HG02840 (cell line): ENCODE measurements around the gene UNC119B.

ENCODE experiments used
- ATAC-seq: cut with Tn5 transposase; IDR thresholded peaks from one replicate; pipeline ENCODE4 v1.9.1; 2021; ENCODE audit warnings: mild to moderate bottlenecking, moderate library complexity, moderate number of reproducible peaks; ENCODE audit not compliant: unreplicated experiment, low FRiP score

Gene UNC119B

DNA sequence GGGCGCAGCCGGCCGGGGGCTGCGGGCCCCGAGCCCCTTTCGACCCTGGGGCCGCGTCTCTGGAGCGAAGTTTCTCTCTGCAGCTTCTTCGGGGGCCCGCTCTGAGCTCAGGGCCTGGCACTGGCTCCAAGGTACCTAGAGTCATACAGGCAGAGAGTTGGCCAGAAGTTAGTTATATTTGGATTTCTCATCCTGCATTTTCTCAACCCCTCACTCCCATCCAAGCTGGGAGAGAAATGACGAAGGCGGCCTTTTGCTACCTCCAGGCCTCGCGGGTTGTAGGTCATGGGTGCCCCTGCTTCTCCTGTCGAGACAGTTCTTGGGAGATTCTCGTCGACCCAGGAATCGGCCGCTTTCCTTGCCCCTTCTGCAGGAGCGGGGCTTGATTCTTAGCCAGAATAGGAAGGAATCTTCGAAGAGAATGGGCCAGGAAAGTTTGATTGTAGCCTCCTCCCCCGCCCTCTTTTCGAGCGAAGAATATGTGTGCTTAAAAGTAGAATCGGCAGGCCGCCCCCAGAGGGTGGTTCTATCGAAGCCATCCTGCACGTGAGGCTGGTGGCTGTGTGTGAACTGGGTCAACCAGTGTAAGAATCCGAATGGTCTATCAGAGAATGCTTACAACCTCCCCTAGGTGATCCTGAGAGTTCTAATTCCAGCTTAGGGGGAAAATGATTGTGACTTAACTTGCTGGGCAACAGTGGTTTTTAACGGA lies 22.5 kb upstream of the UNC119B start:
- ATAC-seq: peak; percentile 1

DNA sequence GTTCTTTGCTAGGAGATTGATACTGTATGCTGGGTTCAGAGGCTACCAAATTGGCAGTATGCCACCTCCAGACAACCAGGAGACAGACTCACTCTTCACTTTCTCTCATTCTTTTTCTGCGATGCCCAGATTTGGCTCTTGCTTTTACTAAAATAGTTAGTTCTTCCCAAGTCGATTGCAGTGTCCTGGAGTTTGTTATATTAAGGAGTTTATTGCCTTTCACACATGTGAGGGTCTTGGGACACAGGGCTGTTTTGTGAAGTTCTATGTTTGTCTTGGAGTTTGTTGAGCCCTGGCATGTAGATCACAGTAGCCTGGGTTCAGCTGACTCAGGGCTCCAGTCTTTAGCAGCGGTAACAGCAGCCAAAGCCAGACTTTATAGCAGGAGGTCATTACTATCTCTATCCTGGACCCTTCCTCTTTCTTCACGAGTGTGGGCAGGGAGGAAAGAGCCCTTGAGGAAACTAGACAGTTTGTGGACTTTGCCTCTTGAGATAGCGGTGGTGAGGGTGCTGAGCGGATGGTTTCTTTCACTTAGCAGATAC lies 21.7 kb upstream of the UNC119B start:
- no peak for ATAC-seq

DNA sequence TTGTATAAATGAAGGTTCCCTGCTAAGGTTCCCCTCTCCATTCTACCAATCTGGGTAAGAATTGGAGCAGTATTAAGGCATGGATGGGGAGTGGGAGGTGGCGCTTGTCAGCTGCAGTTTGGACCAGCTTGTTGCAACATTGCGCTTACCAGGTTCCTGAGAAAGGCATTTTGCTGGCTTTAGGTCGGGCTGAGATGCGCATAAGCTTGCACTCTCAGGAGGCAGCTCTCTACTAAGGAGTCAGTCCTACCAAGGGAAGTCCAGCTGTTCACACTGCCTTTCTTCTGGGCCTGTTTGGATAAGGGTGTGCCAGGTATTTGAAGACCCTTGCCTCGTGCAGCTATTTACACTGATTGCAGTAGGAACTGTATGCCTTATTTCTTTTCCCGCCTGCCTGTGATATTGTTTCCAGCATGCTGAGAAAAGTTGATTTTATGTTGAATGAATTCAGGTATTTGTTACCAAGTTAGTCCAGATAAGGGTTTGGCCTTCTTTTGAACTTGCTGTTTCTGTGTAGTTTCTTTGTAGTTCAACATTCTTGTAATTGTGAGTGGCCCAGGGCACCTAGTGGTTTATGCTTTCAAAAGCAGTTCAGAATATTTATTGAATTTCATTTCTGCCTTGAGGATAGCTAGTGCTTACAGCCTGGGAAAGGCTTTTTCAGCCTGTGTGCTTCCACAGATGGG lies 20.7 kb upstream of the UNC119B start:
- ATAC-seq: no peak

DNA sequence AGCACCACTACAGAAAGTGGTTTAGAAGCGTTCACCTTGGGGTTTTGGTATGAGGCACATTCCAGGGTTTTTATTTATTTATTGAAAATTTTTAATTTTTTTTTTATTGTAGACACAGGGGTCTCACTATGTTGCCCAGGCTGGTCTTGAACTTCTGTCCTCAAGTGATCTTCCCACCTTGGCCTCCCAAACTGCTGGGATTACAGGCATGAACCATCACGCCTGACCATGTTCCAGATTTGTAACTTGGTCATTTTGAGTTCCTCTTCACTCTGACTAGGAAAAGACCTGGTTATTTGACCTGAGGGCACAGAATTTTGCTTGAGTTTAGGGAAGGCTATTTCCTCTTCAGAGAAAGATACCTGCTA lies 20.2 kb upstream of the UNC119B start:
- no peak for ATAC-seq

DNA sequence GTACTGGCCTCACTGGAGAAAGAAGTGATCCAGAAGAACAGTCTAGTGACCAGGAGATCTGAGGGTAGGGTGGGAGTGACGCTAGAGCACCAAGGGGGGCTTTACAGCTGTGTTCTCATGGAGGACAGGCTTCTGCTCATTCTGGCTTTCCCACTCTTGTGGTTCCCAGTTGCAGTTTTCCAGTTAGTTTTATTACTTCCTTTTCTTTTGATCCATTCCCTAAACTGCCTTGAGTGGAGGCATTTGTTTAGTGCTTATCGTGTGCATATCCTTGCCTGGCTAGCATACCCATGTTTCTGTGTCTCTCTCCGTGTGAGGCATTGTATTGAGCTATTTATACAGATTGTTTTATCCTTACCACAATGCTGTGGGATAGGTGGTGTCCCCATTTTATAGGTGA lies 19.3 kb upstream of the UNC119B start:
- no peak for ATAC-seq

DNA sequence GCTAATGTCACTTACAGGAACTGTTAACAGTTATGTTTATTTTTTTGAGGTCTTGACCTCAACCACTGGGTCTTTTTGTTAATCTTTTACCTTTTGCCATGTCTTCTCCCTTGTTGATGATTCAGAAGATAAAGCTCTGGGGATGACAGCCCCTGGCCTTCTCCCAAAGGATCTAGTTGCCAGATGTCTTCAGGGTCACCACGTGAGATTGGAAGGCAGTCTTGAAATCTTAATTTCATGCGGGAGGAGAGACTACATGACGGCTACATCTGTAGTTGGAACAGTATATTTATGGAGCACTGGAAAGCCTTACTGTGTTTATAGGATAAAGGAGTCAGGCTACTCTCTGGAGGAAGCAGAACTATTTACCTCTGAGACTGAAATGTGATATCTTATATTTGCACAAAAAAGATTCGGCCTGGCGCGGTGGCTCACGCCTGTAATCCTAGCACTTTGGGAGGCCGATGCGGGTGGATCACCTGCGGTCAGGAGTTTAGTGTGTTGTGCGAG lies 17.7 kb upstream of the UNC119B start:
- no peak for ATAC-seq

DNA sequence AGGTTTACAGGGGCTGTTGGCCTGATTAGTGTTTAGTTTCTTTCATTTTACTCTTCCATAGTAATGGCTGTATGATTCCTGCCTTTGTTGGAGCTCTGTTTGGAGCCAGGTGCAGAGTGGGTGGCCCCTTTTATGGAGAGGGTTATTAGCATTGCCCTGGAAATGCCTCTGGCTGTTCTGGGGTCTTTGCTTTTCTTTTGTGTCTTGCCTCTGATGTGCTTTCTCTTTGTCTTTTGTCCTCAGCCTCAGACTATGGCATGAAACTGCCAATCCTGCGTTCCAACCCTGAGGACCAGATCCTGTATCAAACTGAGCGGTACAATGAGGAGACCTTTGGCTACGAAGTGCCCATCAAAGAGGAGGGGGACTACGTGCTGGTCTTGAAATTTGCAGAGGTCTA lies 16.4 kb upstream of the UNC119B start:
- ATAC-seq: no peak

DNA sequence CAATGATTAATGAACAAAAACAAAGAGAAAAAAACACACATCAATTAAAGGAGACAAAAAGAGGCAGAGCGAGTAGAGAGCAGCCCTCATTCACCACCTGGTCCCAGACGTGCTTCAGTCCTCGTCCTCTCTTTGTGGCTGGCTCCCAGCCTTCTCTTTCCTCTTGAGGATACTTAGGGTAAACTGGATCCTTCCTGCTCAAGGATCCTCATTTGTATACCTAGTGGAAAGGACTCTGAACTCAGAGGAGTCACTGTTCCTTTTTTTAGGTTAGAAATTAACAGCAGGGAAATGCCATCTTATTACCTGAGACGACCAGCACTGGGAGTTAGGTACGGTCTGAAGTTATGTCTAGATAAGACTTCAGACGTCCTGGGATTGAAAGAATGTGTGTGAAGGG lies 13.6 kb upstream of the UNC119B start:
- ATAC-seq: no peak

DNA sequence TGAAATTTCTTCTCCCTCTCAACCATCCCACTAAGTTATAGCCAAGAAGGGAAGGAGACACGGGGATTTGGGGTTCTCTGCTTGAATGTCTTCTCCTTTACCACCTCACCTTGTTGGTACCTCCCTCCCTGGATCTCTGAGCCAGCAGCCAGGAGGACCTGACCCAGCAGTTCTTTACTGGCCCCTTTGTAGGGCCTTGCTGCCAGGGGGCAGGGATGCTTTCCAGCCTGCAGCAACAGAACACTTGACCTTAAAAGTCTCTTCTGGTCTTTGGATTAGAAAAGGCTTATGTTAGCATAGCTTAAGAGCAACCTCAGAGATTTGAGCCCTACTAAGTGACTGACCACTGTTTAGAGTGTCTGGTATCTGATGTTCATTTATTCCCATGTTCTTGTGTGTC lies 12.9 kb upstream of the UNC119B start:
- no peak for ATAC-seq

DNA sequence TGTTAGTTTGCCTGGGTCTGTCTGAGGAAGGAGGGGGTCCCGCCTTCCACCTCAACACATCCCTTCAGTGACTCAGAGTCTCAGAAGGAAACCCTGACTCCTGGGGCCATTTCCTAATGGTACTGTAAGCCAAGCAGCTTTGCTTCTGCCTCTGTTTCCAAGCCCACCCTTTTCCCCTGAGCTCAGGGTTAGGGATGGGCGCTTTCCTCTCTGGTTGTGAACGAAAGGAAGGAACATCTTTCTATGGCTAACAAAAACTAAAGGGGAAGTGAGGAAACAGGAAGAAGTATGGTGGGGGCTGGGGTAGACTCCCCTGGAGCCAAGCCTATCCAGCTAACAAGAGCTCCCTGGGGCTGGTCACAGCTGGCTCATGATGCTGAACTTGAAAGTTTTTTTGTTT lies 11.6 kb upstream of the UNC119B start:
- ATAC-seq: no peak

DNA sequence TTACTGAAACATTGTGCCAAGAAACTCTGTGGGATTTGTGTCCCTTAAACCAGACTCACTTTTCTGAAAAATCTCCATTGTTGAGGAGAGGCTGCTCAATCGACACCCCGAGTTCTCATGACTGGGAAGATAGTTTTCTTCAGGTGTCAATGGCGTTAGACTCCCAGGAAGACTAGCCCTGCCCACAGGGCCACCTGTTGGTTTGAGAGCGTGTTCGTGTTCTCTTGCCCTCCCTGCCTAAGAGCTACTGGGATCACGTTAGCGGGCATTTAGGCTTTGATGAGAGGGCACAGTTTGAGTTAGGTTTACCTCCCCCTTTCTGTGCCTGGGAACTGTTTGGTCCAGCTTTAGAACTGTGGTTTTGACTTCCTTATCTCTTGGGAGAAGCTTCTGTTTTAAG lies 10.7 kb upstream of the UNC119B start:
- no peak for ATAC-seq

DNA sequence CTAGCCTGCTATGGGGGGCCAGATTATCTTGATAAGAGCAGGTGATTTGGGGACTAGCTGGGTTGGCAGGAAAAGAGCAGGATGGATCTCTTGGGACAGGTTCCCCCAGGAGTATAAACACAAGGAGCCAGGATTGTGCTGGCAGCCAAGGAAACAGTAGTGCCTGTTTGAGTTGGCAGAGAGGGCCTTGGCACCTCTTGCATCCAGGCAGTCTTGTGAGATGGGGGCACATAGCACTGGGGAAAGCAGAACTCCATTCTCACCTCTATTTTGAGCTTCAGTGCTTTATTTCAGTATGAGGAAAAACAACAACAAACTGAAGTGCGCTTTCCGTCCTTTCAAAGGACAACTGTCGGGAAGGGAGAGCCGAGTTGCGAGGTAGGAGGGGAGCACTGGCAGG lies 9.4 kb upstream of the UNC119B start:
- no peak for ATAC-seq

DNA sequence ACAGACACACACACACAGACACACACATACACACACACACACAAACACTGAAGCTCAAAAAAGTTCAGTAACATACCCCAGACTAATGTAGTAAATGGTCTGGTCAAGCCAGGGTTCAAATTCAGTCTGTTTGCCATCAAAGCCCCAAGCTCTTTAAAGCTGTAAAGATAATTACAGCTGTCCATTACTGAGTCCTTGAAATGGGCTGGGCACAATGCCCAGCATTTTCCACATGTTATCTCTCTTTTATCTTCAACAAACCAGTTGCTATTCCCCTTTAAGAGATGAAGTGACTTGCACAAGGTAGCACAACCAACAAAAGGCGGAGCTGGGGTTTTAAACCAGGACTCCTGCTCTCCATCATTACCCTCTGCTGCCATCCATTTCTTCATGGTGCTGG lies 7.6 kb upstream of the UNC119B start:
- ATAC-seq: no peak

DNA sequence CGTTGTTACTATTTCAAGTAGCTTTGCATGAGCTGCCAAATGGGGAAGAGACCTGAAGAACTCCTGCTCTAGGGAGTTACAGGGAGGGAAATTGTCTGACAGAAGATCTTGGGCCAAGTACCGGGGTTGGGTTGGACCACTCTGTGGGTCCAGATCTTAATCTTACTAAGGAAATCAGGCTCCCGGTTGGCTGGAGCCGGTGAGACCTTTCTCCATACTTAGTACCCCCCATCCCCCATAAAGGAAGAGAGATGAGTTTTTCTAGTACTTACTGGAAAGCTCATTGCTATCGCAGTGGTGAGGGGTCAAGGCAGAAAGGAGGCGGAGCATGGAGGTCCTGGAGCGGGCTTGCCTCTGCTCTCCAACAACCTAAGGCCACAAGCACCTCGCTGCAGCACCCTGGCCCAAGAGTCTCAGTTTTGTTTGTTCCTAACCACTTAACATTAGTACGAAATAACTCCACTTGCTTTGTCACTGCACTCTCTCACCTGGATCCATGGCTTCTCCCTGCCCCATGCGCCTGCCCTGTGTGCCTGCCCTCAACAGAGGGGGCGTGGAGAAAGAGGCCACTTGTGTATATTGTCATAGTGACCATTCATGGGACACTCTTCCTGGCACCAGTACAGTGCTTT lies 6.8 kb upstream of the UNC119B start:
- no peak for ATAC-seq

DNA sequence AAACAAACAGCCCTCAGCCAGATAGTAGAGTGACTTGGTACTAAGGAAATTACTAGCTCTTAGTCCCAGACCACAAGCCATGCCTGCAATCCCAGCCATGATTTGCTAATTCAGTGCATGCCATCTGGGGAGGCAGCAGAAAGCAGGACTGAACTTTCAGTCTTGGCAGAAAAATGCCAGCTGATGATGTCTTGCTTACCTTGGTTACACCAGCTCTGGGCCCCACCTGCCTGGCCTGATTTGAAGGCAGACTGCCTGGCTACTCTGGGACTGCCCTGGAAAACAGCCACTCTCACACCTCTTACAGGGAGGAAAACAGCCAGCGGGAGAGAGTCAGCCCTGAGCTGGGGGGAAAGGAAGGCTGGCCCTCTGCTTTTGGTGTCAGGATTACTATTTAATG lies 4.6 kb upstream of the UNC119B start:
- ATAC-seq: no peak

DNA sequence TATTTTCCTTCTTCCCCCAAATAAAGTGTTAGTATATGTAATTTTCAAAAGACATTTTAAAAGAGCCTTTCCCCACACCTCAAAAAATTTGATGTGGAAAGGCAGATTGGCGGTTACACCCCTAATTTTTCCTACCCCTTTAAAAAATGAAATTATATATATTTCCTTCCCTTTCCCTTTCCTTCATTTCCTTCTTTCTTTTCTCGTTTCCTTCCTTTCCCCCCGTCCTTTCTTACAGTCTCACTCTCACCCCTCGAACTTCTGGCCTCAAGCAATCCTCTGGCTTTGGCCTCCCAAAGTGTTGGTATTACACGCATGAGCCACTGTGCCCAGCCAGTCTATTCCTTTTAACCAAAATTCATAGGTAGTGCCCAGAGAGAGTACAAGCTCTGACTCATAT lies 4.2 kb upstream of the UNC119B start:
- ATAC-seq: no peak

DNA sequence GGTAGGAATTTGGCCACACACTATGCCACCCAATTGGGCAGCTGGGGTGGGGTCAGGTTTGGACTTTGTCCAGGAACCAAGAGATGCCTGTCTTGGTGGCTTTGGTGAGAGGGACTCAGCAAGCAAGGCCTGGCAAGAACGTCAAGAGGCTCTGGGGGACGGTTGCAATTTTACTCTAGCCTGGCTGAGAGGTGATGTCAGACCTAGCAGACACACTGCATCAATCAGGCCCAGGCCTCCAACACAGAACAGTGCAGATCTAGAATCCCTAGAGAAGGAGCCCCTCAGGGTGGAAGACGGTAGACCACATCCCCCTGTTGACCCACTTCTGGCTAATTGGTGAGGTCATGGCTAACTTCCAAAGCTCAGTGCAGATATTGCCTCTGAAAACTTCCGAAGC lies 1.6 kb upstream of the UNC119B start:
- no peak for ATAC-seq

DNA sequence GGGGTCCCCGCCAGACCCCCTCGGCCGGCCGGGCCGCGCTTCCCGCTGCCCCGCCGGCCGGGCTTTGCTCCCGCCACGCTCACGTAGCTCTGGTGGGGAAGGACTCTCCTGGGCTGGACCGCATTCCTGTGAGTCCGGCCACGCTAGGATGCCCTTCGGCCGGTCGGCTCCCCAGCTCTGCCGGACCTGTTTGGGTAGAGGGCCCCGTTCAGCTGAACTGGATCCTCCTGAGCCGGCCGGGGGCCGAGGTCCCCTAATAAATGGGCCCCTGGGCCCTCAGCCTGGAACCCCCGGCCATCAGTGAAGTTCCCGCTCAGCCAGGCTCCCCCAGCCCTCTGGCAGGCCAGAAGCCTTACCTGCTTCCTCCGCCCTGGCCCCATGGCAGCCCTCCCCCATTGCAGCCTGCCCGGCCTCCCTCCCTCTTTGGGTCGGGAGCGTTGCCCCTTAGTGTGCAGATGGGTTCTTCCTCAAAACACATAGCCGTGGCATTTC lies 593 bp downstream of the UNC119B start:
- ATAC-seq: peak; percentile 24

DNA sequence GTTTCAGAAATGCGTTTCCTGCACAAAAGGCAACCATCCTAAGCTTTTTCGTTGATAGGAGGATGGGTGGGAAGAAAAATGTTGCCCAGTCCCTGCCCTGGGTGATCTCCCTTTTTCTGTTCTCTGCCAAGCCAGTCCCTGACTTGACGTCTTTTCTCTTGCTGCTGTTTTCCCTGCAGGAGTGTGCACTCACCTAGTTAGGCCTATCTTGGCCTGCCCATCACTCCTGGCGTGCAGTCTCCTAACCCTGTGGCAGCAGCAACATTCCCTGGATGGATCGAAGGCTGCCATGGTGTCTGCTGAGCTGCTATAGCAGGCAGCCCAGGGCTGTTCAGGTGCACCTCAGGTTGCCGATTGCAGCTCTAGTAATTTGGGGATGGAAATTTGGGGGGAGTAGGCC lies 1.2 kb downstream of the UNC119B start:
- ATAC-seq: no peak

DNA sequence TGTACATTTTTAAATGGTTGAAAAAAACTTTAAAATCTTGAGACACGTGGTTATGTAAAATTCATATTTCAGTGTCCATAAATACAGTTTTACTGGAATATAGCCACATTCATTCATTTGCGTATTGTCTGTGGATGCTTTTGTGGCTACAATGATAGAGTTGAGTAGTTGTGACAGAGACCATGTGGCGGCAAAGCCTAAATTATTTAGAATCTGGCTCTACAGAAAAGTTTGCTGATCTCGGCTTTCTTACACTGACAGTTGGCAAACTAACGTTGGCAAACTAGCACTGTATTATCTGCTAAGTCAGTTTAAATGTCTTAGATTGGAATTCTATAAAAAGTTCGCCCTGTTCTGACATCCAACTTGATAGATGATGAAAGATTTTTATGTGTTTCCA lies 2.4 kb downstream of the UNC119B start:
- no peak for ATAC-seq

DNA sequence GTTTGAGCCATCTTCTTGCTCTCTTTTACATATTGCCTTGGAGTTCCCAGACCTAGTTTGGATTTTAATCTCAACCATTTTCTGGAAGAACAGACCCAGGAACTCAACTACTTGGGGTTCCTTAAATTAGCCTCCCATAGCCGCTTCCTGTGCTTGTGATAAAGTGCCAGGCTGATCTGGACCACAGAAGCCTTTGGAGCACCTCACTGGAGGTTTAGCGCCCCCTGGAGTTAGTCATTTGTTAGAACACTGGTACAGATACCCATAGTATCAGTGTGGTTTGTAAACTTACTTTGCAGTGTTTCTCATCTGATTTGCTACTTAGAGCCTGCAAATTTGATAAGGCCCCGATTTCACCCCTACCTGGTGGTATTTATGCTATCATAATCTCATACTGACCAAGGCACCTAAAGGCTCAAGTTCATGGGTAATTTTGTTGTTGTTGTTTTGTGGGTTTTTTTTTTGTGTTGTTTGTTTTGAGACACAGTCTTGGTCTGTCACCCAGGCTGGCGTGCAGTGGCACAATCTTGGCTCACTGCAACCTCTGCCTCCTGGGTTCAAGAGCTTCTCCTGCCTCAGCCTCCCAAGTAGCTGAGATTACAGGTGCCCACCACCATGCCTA lies 3.7 kb downstream of the UNC119B start:
- ATAC-seq: no peak
